Colonic mucosa (tissue), 4 donors: ENCODE data around the gene BCAS1. TPM values are rescaled to one million over a fixed set of nuclear protein-coding genes. Genes with fewer than 3 reads are reported as not detected.

ENCODE experiments used
- DNase-seq: peaks from one replicate; pipeline ENCODE4 v3.0.0-alpha.2; 2020
- H3K27ac ChIP-seq: fragments of 200-600 bp; one replicate; pipeline ENCODE4 v1.8.0; 2021
- H3K27me3 ChIP-seq: fragments of 200-600 bp; one replicate; pipeline ENCODE4 v1.8.0; 2021
- H3K36me3 ChIP-seq: fragments of 200-600 bp; one replicate; pipeline ENCODE4 v1.8.0; 2021
- H3K4me1 ChIP-seq: fragments of 200-600 bp; one replicate; pipeline ENCODE4 v1.8.0; 2021; ENCODE audit warnings: mild to moderate bottlenecking
- H3K4me3 ChIP-seq: fragments of 200-600 bp; one replicate; pipeline ENCODE4 v1.8.0; 2021
- H3K9ac ChIP-seq, 2 donors: one replicate each; pipeline ENCODE4 v1.7.0; 2013; ENCODE audit warnings: control low read depth in 2 of 2, low read depth in 2 of 2, low read length in 2 of 2
- H3K9me3 ChIP-seq: fragments of 200-600 bp; one replicate; pipeline ENCODE4 v1.8.0; 2021
- intact Hi-C: fragments of 100-400 bp; cut with DNase I; formaldehyde crosslinking; loops from one replicate; pipeline ENCODE4 v1.14.1; 2022
- total RNA-seq, 2 donors: library from RNA; stranded (reverse); fragmentation: NEBNext Ultra II Directional in 1 of 2; extraction: Animal tissue kit (Norgen Biotek cat#: 25700) in 1 of 2; gene quantifications; one replicate each; pipeline ENCODE4 v1.2.1, GENCODE V29; 2021
- TF ChIP-seq, protein P1 (sequence below): fragments of 200-600 bp; IDR thresholded peaks from one replicate; pipeline ENCODE4 v1.8.0; 2022; ENCODE audit warnings: antibody characterized with exemption, mild to moderate bottlenecking
- donor health status: healthy.
- donor health status: DM: no; HTN: no; CAD: no.
- donor health status: DM: no; HTN: no; CAD: no.

BCAS1 gene
- total RNA-seq, 2 donors from 2014 or later, result 67.9 to 154 TPM

DNA sequence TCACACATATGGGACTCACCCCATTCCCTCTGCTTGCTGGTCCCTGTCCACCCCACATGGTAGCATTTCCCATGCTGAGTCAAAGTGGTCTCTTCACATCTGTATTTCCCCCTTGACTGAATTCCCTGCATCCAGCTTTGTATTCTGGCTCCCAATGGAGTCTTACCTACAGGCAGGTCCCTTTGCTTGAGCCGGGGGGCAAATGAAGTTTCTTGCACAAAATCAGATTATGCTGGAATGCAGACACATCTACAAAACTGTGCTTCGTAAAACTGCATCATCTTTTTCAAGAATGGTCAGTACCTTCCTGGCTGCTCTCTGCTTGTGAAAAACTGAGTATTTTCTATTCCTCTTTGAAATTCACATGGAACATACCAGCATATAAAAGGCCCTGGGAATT is 32.1 kb upstream of the BCAS1 start:
- Histone ChIP-seq H3K9me3 (no peaks in the 10 kb centered on the region), H3K4me1 (no peaks in the 10 kb centered on the region), H3K27me3 (no peaks in the 10 kb centered on the region), H3K27ac (no peak overlapping the region), H3K4me3 (no peak overlapping the region), H3K9ac (no peak overlapping the region), H3K36me3 (no peaks in the 10 kb centered on the region)
- DNase-seq, result no peak
- intact Hi-C loops, result no loop called here
- TF ChIP-seq, protein P1, sequence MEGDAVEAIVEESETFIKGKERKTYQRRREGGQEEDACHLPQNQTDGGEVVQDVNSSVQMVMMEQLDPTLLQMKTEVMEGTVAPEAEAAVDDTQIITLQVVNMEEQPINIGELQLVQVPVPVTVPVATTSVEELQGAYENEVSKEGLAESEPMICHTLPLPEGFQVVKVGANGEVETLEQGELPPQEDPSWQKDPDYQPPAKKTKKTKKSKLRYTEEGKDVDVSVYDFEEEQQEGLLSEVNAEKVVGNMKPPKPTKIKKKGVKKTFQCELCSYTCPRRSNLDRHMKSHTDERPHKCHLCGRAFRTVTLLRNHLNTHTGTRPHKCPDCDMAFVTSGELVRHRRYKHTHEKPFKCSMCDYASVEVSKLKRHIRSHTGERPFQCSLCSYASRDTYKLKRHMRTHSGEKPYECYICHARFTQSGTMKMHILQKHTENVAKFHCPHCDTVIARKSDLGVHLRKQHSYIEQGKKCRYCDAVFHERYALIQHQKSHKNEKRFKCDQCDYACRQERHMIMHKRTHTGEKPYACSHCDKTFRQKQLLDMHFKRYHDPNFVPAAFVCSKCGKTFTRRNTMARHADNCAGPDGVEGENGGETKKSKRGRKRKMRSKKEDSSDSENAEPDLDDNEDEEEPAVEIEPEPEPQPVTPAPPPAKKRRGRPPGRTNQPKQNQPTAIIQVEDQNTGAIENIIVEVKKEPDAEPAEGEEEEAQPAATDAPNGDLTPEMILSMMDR, result no peak

DNA sequence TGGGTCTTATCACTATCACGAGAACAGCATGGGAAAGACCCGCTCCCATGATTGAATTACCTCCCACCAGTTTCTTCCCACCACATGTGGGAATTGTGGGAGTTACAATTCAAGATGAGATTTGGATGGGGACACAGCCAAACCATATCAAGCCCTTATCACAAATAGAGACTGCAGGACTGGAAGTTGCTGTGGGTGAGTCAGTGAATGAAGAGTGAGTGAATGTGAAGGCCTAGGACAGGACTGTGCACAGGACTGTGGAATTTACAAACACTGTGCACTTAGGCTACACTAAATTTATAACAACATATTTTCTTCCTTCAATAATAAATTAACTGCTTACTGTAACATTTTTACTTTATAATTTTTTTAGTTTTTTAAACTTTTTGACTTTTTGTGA is 30.2 kb upstream of the BCAS1 start:
- Histone ChIP-seq H3K27me3 (no peaks in the 10 kb centered on the region), H3K36me3 (no peaks in the 10 kb centered on the region), H3K9ac (no peak overlapping the region), H3K9me3 (no peaks in the 10 kb centered on the region), H3K4me3 (no peak overlapping the region), H3K4me1 (no peaks in the 10 kb centered on the region), H3K27ac (no peak overlapping the region)
- DNase-seq, result no peak
- intact Hi-C loops, result no loop called here
- TF ChIP-seq, protein P1, result no peak

GRCh38 chr20:54099894-54100293 is 29.5 kb upstream of the BCAS1 start:
- H3K27ac ChIP-seq, result no peak overlapping the region
- no peak overlapping the region for H3K9ac ChIP-seq
- no peak for DNase-seq
- no peak overlapping the region for H3K4me3 ChIP-seq
- H3K27me3 ChIP-seq, result no peaks in the 10 kb centered on the region
- H3K9me3 ChIP-seq, result no peaks in the 10 kb centered on the region
- TF ChIP-seq, protein P1, result no peak
- no peaks in the 10 kb centered on the region for H3K36me3 ChIP-seq
- H3K4me1 ChIP-seq, result no peaks in the 10 kb centered on the region
- intact Hi-C loops, result loop anchor here (5.0 kb wide), 1 partner anchor 547 kb away; no protein-coding TSS in a partner anchor

GRCh38 chr20:54098047-54098446 is 27.7 kb upstream of the BCAS1 start:
- Histone ChIP-seq H3K27ac (no peak overlapping the region), H3K4me3 (no peak overlapping the region), H3K9ac (no peak overlapping the region), H3K27me3 (no peaks in the 10 kb centered on the region), H3K9me3 (no peaks in the 10 kb centered on the region), H3K36me3 (no peaks in the 10 kb centered on the region), H3K4me1 (no peaks in the 10 kb centered on the region)
- intact Hi-C loops, result loop anchor here (5.0 kb wide), 1 partner anchor 549 kb away; no protein-coding TSS in a partner anchor
- DNase-seq, result no peak
- TF ChIP-seq, protein P1, result no peak

DNA sequence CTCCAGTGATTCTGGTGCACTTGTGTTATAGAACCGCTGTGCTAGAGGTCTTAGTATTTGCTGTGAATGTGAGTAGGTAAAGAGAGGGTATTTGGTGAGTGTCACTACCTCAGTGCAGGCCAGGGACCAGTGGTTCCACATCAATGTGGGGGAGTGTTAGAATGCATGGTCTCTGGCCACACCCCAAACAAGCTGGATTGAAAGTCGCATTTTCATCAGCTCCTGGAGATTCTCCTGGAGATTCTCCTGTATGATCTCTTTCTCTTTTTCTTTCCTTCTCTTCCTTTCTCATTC is 26.8 kb upstream of the BCAS1 start:
- TF ChIP-seq, protein P1, result no peak
- intact Hi-C loops, result loop anchor here (2.0 to 5.0 kb wide), 2 partner anchors 102 to 550 kb away; no protein-coding TSS in a partner anchor
- Histone ChIP-seq H3K4me3 (no peak overlapping the region), H3K36me3 (no peaks in the 10 kb centered on the region), H3K9ac (no peak overlapping the region), H3K27ac (no peak overlapping the region), H3K27me3 (no peaks in the 10 kb centered on the region), H3K9me3 (no peaks in the 10 kb centered on the region), H3K4me1 (no peaks in the 10 kb centered on the region)
- DNase-seq, result no peak

GRCh38 chr20:54095824-54096223 is 25.4 kb upstream of the BCAS1 start:
- no peak overlapping the region for H3K9ac ChIP-seq
- DNase-seq, result no peak
- H3K27me3 ChIP-seq, result no peaks in the 10 kb centered on the region
- H3K9me3 ChIP-seq, result no peaks in the 10 kb centered on the region
- no peak overlapping the region for H3K4me3 ChIP-seq
- intact Hi-C loops, result loop anchor here (2.0 to 5.0 kb wide), 2 partner anchors 103 to 551 kb away; no protein-coding TSS in a partner anchor
- no peaks in the 10 kb centered on the region for H3K4me1 ChIP-seq
- H3K36me3 ChIP-seq, result no peaks in the 10 kb centered on the region
- TF ChIP-seq, protein P1, result no peak
- no peak overlapping the region for H3K27ac ChIP-seq
